ENCODE measurements around the gene DCC.

The DCC gene

GRCh38 chr18:53360501-53361443 is 1020.8 kb downstream of the DCC start:
- no peak overlapping the region for H3K4me3 ChIP-seq
- no peak for DNase-seq (ENCODE audit: low spot score)
- TF ChIP-seq CTCF (IDR thresholded peaks at IDR 0.05) = no peak
- no peak overlapping the region for H3K27ac ChIP-seq

- TF ChIP-seq CTCF (IDR thresholded peaks at IDR 0.05) = no peak
- DNase-seq (ENCODE audit: low spot score) = no peak
- Histone ChIP-seq H3K27ac (no peak overlapping the region), H3K4me3 (no peak overlapping the region)
Measured at GRCh38 chr18:53375621-53376020, 1035.6 kb downstream of the DCC start.

- no peak for DNase-seq (ENCODE audit: low spot score)
- H3K27ac ChIP-seq = no peak overlapping the region
- no peak for TF ChIP-seq CTCF (IDR thresholded peaks at IDR 0.05)
- no peak overlapping the region for H3K4me3 ChIP-seq
Measured at GRCh38 chr18:53380063-53380639, 1040.2 kb downstream of the DCC start.

- Histone ChIP-seq H3K27ac (no peak overlapping the region), H3K4me3 (no peak overlapping the region)
- no peak for DNase-seq (ENCODE audit: low spot score)
- no peak for TF ChIP-seq CTCF (IDR thresholded peaks at IDR 0.05)
Measured at GRCh38 chr18:53382870-53383269, 1042.9 kb downstream of the DCC start.

- Histone ChIP-seq H3K27ac (no peak overlapping the region), H3K4me3 (no peak overlapping the region)
- TF ChIP-seq CTCF (IDR thresholded peaks at IDR 0.05) = no peak
- DNase-seq (ENCODE audit: low spot score) = no peak
Measured at GRCh38 chr18:53385889-53386288, 1045.9 kb downstream of the DCC start.

GRCh38 chr18:53387581-53387980 is 1047.6 kb downstream of the DCC start:
- no peak for TF ChIP-seq CTCF (IDR thresholded peaks at IDR 0.05)
- Histone ChIP-seq H3K4me3 (no peak overlapping the region), H3K27ac (no peak overlapping the region)
- no peak for DNase-seq (ENCODE audit: low spot score)

GRCh38 chr18:53402670-53403069 is 1062.7 kb downstream of the DCC start:
- Histone ChIP-seq H3K4me3 (no peak overlapping the region), H3K27ac (no peak overlapping the region)
- TF ChIP-seq CTCF (IDR thresholded peaks at IDR 0.05) = no peak
- no peak for DNase-seq (ENCODE audit: low spot score)
